ENCODE results near the gene CALML5.

CALML5 gene

GRCh38 chr10:5545426-5545777 is 46.0 kb upstream of the CALML5 start:
- Histone ChIP-seq H3K79me1 (ENCODE audit: low read length) (no peaks in the 10 kb centered on the region), H3K23ac (ENCODE audit: low read length) (no peak overlapping the region), H4K5ac (ENCODE audit: low read length) (no peak overlapping the region), H3K9ac (ENCODE audit: low read length) (no peak overlapping the region), H2BK120ac (ENCODE audit: low read depth, low read length) (no peak overlapping the region), H3K18ac (ENCODE audit: low read length) (no peak overlapping the region), H3K4me1 (ENCODE audit: control insufficient read depth, low read depth, low read length) (no peaks in the 10 kb centered on the region), H2BK15ac (replicated peaks; ENCODE audit: low read depth) (no peak overlapping the region), H3K4me3 (ENCODE audit: low read length) (no peak overlapping the region), H3K36me3 (ENCODE audit: control insufficient read depth, insufficient read depth, low read length) (no peaks in the 10 kb centered on the region), H4K8ac (ENCODE audit: low read depth, low read length) (no peak overlapping the region), H2BK5ac (ENCODE audit: low read length) (no peak overlapping the region), H2AK5ac (ENCODE audit: low read length) (no peak overlapping the region), H3K56ac (ENCODE audit: low read length) (no peak overlapping the region), H3K27ac (ENCODE audit: low read depth, low read length) (no peak overlapping the region), H3K79me2 (ENCODE audit: control insufficient read depth, insufficient read depth, low read length) (no peaks in the 10 kb centered on the region), H3K27me3 (ENCODE audit: insufficient read depth, low read length, poor library complexity) (no peaks in the 10 kb centered on the region), H3K4ac (ENCODE audit: low read depth, low read length) (no peak overlapping the region), H3K4me2 (ENCODE audit: low read length) (no peak overlapping the region)
- no CpG with 5 or more reads among the region's 2 CpGs for WGBS (ENCODE audit: extremely low coverage, insufficient coverage, low lambda C conversion rate)
- DNase-seq, result no peak

- Histone ChIP-seq H3K79me2 (ENCODE audit: control insufficient read depth, insufficient read depth, low read length) (no peaks in the 10 kb centered on the region), H3K4me1 (ENCODE audit: control insufficient read depth, low read depth, low read length) (no peaks in the 10 kb centered on the region), H2BK120ac (ENCODE audit: low read depth, low read length) (no peak overlapping the region), H3K23ac (ENCODE audit: low read length) (no peak overlapping the region), H2BK5ac (ENCODE audit: low read length) (no peak overlapping the region), H3K4ac (ENCODE audit: low read depth, low read length) (no peak overlapping the region), H3K9ac (ENCODE audit: low read length) (no peak overlapping the region), H2BK15ac (replicated peaks; ENCODE audit: low read depth) (no peak overlapping the region), H4K8ac (ENCODE audit: low read depth, low read length) (no peak overlapping the region), H3K27me3 (ENCODE audit: insufficient read depth, low read length, poor library complexity) (no peaks in the 10 kb centered on the region), H3K79me1 (ENCODE audit: low read length) (no peaks in the 10 kb centered on the region), H3K56ac (ENCODE audit: low read length) (no peak overlapping the region), H3K18ac (ENCODE audit: low read length) (no peak overlapping the region), H3K27ac (ENCODE audit: low read depth, low read length) (no peak overlapping the region), H3K36me3 (ENCODE audit: control insufficient read depth, insufficient read depth, low read length) (no peaks in the 10 kb centered on the region), H3K4me2 (ENCODE audit: low read length) (no peak overlapping the region), H2AK5ac (ENCODE audit: low read length) (no peak overlapping the region), H4K5ac (ENCODE audit: low read length) (no peak overlapping the region), H3K4me3 (ENCODE audit: low read length) (no peak overlapping the region)
- no CpG with 5 or more reads among the region's 1 CpG for WGBS (ENCODE audit: extremely low coverage, insufficient coverage, low lambda C conversion rate)
- no peak for DNase-seq
These were observed 45.6 kb upstream of the CALML5 start for GRCh38 chr10:5545011-5545410.

GRCh38 chr10:5544216-5544805 is 44.9 kb upstream of the CALML5 start:
- H3K79me2 ChIP-seq (ENCODE audit: control insufficient read depth, insufficient read depth, low read length), result no peaks in the 10 kb centered on the region
- no CpG with 5 or more reads among the region's 6 CpGs for WGBS (ENCODE audit: extremely low coverage, insufficient coverage, low lambda C conversion rate)

DNA sequence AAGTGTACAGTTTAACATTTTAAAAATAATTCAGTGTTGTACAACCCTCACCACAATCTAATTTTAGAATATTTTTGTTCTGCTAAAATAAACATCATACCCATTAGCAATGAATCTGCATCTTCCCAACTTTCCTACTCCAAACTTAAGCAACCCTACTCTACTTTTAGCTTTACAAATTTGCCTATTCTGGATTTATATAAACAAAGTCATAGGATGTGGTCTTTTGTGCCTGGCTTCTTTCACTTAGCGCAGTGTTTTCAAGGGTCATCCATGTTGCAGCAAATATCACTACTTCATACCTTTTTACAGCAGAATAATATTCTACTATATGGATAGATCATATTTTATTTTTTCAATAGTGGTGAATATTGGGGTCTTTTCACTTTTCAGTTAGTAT is 44.3 kb upstream of the CALML5 start:
- no peak overlapping the region for H3K4ac ChIP-seq (ENCODE audit: low read depth, low read length)
- H3K27ac ChIP-seq (ENCODE audit: low read depth, low read length), result no peak overlapping the region
- H3K23ac ChIP-seq (ENCODE audit: low read length), result no peak overlapping the region
- no peaks in the 10 kb centered on the region for H3K79me2 ChIP-seq (ENCODE audit: control insufficient read depth, insufficient read depth, low read length)
- no peak overlapping the region for H3K18ac ChIP-seq (ENCODE audit: low read length)
- H3K36me3 ChIP-seq (ENCODE audit: control insufficient read depth, insufficient read depth, low read length), result no peaks in the 10 kb centered on the region
- no peak overlapping the region for H2BK120ac ChIP-seq (ENCODE audit: low read depth, low read length)
- no peak overlapping the region for H4K8ac ChIP-seq (ENCODE audit: low read depth, low read length)
- DNase-seq, result no peak
- no peak overlapping the region for H4K5ac ChIP-seq (ENCODE audit: low read length)
- H3K27me3 ChIP-seq (ENCODE audit: insufficient read depth, low read length, poor library complexity), result no peaks in the 10 kb centered on the region
- no peak overlapping the region for H3K4me2 ChIP-seq (ENCODE audit: low read length)
- no peaks in the 10 kb centered on the region for H3K79me1 ChIP-seq (ENCODE audit: low read length)
- no peaks in the 10 kb centered on the region for H3K4me1 ChIP-seq (ENCODE audit: control insufficient read depth, low read depth, low read length)
- H2BK15ac ChIP-seq (replicated peaks; ENCODE audit: low read depth), result no peak overlapping the region
- no peak overlapping the region for H3K4me3 ChIP-seq (ENCODE audit: low read length)
- no peak overlapping the region for H3K9ac ChIP-seq (ENCODE audit: low read length)
- no CpG with 5 or more reads among the region's 1 CpG for WGBS (ENCODE audit: extremely low coverage, insufficient coverage, low lambda C conversion rate)
- H2AK5ac ChIP-seq (ENCODE audit: low read length), result no peak overlapping the region
- H2BK5ac ChIP-seq (ENCODE audit: low read length), result no peak overlapping the region
- no peak overlapping the region for H3K56ac ChIP-seq (ENCODE audit: low read length)

More at GRCh38 chr10:5544216-5544805, 44.9 kb upstream of the CALML5 start:
- Histone ChIP-seq H4K8ac (ENCODE audit: low read depth, low read length) (no peak overlapping the region), H2BK120ac (ENCODE audit: low read depth, low read length) (no peak overlapping the region), H2BK5ac (ENCODE audit: low read length) (no peak overlapping the region), H3K9ac (ENCODE audit: low read length) (no peak overlapping the region), H2AK5ac (ENCODE audit: low read length) (no peak overlapping the region), H3K4me1 (ENCODE audit: control insufficient read depth, low read depth, low read length) (no peaks in the 10 kb centered on the region), H2BK15ac (replicated peaks; ENCODE audit: low read depth) (no peak overlapping the region), H3K4me2 (ENCODE audit: low read length) (no peak overlapping the region), H3K56ac (ENCODE audit: low read length) (no peak overlapping the region), H3K27me3 (ENCODE audit: insufficient read depth, low read length, poor library complexity) (no peaks in the 10 kb centered on the region), H3K27ac (ENCODE audit: low read depth, low read length) (no peak overlapping the region), H4K5ac (ENCODE audit: low read length) (no peak overlapping the region), H3K18ac (ENCODE audit: low read length) (no peak overlapping the region), H3K4me3 (ENCODE audit: low read length) (no peak overlapping the region), H3K4ac (ENCODE audit: low read depth, low read length) (no peak overlapping the region), H3K79me1 (ENCODE audit: low read length) (no peaks in the 10 kb centered on the region), H3K23ac (ENCODE audit: low read length) (no peak overlapping the region), H3K36me3 (ENCODE audit: control insufficient read depth, insufficient read depth, low read length) (no peaks in the 10 kb centered on the region)
- DNase-seq, result no peak

- Histone ChIP-seq H2AK5ac (ENCODE audit: low read length) (no peak overlapping the region), H3K4me2 (ENCODE audit: low read length) (no peak overlapping the region), H3K79me2 (ENCODE audit: control insufficient read depth, insufficient read depth, low read length) (no peaks in the 10 kb centered on the region), H3K56ac (ENCODE audit: low read length) (no peak overlapping the region), H4K5ac (ENCODE audit: low read length) (no peak overlapping the region), H3K23ac (ENCODE audit: low read length) (no peak overlapping the region), H3K4me3 (ENCODE audit: low read length) (no peak overlapping the region), H3K36me3 (ENCODE audit: control insufficient read depth, insufficient read depth, low read length) (no peaks in the 10 kb centered on the region), H3K9ac (ENCODE audit: low read length) (no peak overlapping the region), H2BK120ac (ENCODE audit: low read depth, low read length) (no peak overlapping the region), H3K79me1 (ENCODE audit: low read length) (no peaks in the 10 kb centered on the region), H2BK5ac (ENCODE audit: low read length) (no peak overlapping the region), H3K27me3 (ENCODE audit: insufficient read depth, low read length, poor library complexity) (no peaks in the 10 kb centered on the region), H2BK15ac (replicated peaks; ENCODE audit: low read depth) (no peak overlapping the region), H3K4ac (ENCODE audit: low read depth, low read length) (no peak overlapping the region), H3K18ac (ENCODE audit: low read length) (no peak overlapping the region), H4K8ac (ENCODE audit: low read depth, low read length) (no peak overlapping the region), H3K4me1 (ENCODE audit: control insufficient read depth, low read depth, low read length) (no peaks in the 10 kb centered on the region), H3K27ac (ENCODE audit: low read depth, low read length) (no peak overlapping the region)
- no CpG with 5 or more reads among the region's 1 CpG for WGBS (ENCODE audit: extremely low coverage, insufficient coverage, low lambda C conversion rate)
- no peak for DNase-seq
These were observed 42.7 kb upstream of the CALML5 start for GRCh38 chr10:5542100-5542499.

DNA sequence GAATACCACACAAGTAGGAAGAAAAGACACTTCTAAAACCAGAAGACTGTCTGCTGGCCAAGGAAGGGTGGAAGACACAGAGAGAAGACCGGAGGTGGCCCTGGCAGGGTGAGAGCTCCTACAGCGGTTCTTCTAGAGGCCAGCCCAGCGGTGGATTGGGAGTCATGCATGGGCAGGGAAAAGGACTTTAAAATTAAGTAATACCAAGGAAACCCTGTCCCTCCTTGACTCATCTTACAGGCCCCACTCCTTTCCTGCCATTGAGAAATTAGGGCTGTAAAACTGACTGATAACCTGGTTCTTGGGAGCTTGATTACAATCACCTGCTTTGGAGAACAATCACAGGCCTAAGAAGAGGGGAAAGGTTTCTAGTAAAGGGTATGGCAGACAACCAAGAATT is 41.5 kb upstream of the CALML5 start:
- Histone ChIP-seq H3K9ac (ENCODE audit: low read length) (no peak overlapping the region), H2BK15ac (replicated peaks; ENCODE audit: low read depth) (no peak overlapping the region), H3K18ac (ENCODE audit: low read length) (no peak overlapping the region), H4K5ac (ENCODE audit: low read length) (no peak overlapping the region), H2AK5ac (ENCODE audit: low read length) (no peak overlapping the region), H3K79me2 (ENCODE audit: control insufficient read depth, insufficient read depth, low read length) (no peaks in the 10 kb centered on the region), H3K23ac (ENCODE audit: low read length) (no peak overlapping the region), H3K4me3 (ENCODE audit: low read length) (no peak overlapping the region), H3K27me3 (ENCODE audit: insufficient read depth, low read length, poor library complexity) (no peaks in the 10 kb centered on the region), H4K8ac (ENCODE audit: low read depth, low read length) (no peak overlapping the region), H3K56ac (ENCODE audit: low read length) (no peak overlapping the region), H3K4me2 (ENCODE audit: low read length) (no peak overlapping the region), H3K4me1 (ENCODE audit: control insufficient read depth, low read depth, low read length) (no peaks in the 10 kb centered on the region), H3K27ac (ENCODE audit: low read depth, low read length) (no peak overlapping the region), H2BK5ac (ENCODE audit: low read length) (no peak overlapping the region), H3K36me3 (ENCODE audit: control insufficient read depth, insufficient read depth, low read length) (no peaks in the 10 kb centered on the region), H3K79me1 (ENCODE audit: low read length) (no peaks in the 10 kb centered on the region), H2BK120ac (ENCODE audit: low read depth, low read length) (no peak overlapping the region), H3K4ac (ENCODE audit: low read depth, low read length) (no peak overlapping the region)
- no peak for DNase-seq
- WGBS (ENCODE audit: extremely low coverage, insufficient coverage, low lambda C conversion rate), result no CpG with 5 or more reads among the region's 3 CpGs
